ENCODE results near the gene TSEN2.
"Not testable (repeated sequence)": the region's sequence is repeated elsewhere in the genome, so short reads cannot be mapped to it uniquely, and the experiment has no call there.

GRCh38 chr3:12479198-12479597 lies 5.1 kb upstream of the TSEN2 start:
- not testable (repeated sequence) for TF ChIP-seq CTCF (IDR thresholded peaks at IDR 0.05 in 2 of 3, conservative IDR thresholded peaks at IDR 0.05 in 1 of 3; ENCODE audit: control insufficient read depth in 2 of 3, extremely low read depth in 1 of 3, insufficient read depth in 1 of 3, low read depth in 3 of 3, low read length in 3 of 3); EZH2 (IDR thresholded peaks at IDR 0.05; ENCODE audit: borderline replicate concordance, control insufficient read depth, low read depth, low read length); MXI1 (IDR thresholded peaks at IDR 0.05; ENCODE audit: low read depth, low read length); ZNF207 (IDR thresholded peaks at IDR 0.05; ENCODE audit: borderline replicate concordance); NFYB (IDR thresholded peaks at IDR 0.05; ENCODE audit: insufficient read depth, low read depth, low read length); MTA3 (IDR thresholded peaks at IDR 0.05; ENCODE audit: borderline replicate concordance, low read length); ATF2 (IDR thresholded peaks at IDR 0.05; ENCODE audit: low read length); CHD4 (IDR thresholded peaks at IDR 0.05); DPF2 (IDR thresholded peaks at IDR 0.05); SP1 (IDR thresholded peaks at IDR 0.05; ENCODE audit: low read depth, low read length); ESRRA (IDR thresholded peaks at IDR 0.05; ENCODE audit: low read length); ZNF274 (IDR thresholded peaks at IDR 0.05; ENCODE audit: insufficient read depth, insufficient read length)
